Stimulated activated naive CD4-positive, alpha-beta T cell treated with Interleukin-2 at 50 U/mL for 16 hours (primary cell): ENCODE results near the gene SIRT6.
"Not testable (repeated sequence)": the region's sequence is repeated elsewhere in the genome, so short reads cannot be mapped to it uniquely, and the experiment has no call there.

Experiments used
- DNase-seq: peaks from one replicate; lab custom pipeline; 2025; lab: John Stamatoyannopoulos, UW

The SIRT6 gene

DNA sequence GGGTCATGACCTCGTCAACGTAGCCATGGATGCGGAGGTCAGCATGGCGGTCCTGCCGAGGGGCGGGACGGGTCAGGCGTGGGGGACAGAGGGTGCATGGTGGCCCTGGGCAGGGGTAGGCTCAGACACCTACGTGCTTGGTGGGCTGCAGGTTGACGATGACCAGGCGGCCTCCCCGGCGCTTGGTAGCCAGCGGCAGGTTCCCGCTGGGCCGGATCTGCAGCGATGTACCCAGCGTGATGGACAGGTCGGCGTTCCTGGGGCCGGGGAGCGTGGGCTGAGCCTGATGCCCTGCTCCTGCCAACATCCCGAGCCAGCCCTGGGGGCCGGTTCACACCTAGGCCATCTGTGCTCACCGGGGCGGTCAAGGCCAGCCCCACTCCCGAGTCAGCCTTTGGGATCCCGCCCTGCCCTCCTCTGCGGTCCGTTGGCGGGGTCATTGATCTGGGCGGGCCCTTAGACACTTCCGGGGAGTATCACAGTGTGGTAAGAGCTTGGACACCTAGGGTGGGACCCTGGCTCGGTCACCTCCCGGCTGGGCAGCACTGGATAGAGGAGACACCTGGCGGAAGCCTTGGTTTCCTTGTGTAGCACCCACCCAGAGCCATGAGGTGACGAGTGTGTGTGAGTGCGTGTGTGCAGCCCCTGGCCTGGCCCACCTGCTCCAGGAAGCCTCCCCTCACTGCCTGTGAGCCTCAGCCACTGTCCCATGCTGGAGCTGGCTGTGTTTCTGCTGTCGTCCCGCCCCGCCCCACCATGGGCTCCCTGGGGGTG, 7.3 kb downstream of the SIRT6 start:
- DNase-seq: no peak

DNA sequence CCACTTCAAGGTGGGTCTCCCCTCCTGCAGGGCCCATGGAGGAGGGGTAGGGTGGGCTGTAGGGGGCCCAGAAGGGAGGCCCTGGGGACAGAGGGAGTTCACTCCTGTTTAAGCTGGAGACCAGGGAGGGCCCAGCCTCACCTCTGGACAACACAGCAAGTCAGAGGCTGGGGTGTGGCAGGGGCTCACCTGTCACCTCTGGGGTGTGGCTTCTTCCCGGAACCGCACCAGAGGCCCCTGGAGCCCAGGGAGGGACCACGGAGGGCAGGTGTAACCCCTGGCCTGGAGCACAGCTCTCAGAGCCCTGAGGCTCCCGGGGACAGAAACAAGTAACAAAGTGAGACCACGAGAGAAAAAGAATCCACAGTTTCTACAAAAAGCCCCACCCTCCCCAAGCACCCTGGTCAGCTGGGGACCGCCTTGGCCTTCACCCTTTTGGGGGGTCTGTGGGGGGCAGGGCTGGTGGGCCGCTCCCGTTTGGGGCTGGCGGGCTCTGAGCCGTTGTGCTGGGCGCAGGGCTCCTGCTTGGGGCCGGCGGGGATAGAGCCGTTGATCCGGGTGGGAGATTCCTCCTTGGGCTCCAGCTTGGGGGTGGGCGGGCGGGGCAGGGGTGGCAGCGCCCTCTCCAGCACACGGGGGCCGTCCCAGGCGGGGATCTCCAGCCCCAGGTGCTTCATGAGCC, 8.0 kb downstream of the SIRT6 start:
- DNase-seq: no peak

DNA sequence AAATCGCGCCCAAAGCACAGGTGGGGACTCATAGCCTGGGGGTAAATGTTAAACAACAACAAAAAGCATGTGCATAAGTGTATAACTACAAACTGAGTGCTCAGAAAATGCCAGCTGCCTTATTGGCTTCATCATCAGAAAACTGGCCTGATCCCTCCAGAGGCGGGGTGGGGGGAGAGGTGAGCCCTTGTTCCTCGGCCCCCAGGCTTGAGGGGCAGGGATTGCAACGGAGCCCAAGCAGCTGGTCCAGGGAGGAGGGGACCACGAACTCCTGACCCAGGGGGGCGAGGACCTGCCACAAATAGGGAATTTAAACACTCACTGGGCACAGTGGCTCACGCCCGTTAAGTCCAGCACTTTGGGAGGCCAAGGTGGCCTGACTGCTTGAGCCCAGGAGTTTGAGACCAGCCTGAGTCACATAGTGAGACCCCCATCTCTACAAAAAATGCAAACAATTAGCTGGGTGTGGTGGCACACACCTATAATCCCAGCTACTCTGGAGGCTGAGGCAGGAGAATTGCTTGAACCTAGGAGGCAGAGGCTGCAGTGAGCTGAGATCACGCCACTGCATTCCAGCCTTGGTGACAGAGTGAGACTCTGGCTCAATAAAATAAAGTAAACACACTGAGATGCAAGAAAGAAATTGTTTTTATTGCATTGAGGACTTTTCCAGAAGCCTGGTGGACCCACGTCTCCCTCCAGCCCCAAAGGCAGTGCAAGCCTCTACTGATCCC, 8.7 kb downstream of the SIRT6 start:
- no peak for DNase-seq

DNA sequence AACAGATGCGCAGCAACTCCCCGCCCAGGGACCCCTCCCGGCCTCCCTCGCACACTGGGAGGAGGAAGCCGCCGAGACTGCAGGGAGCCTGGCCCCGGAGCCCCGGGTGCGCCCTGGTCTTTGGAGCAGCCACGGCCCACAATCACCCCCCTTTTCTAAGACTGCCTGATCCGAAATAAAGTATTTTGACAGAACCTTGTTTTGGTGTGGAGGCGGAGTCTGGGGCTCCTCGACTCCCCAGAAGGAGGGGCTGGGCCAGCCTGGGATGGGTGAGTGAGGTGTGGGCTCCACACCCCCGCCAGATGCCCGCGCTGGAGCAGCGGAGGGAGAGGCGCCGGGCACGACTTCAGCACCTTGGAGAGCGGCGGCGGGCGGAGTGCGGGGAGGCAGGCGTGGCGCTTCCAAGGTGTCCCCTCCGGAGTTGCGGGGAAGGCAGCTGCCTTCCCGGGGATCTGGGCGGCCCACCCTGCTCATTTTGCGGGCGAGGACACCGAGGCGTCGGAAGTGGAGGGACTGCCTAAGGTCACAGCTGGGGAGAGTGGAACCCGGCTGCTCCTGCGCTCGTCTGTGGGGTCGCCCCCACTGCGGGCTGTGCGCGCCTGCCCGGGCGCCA, 9.4 kb downstream of the SIRT6 start:
- DNase-seq: peak; percentile 54

DNA sequence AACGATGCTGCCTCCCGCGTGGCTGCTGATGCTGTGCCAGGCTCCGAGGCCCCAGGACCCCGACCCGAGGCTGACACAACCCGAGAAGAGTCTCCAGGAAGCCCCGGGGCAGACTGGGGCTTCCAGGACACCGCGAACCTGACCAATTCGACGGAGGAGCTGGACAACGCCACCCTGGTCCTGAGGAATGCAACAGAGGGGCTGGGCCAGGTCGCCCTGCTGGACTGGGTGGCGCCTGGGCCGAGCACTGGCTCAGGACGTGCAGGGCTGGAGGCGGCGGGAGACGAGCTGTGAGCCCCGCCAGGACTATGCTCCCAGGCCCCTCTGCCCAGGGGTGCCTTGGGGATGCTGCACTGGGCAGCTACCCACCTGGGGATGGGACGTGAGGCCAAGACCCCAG, 10.7 kb downstream of the SIRT6 start:
- DNase-seq: no peak

DNA sequence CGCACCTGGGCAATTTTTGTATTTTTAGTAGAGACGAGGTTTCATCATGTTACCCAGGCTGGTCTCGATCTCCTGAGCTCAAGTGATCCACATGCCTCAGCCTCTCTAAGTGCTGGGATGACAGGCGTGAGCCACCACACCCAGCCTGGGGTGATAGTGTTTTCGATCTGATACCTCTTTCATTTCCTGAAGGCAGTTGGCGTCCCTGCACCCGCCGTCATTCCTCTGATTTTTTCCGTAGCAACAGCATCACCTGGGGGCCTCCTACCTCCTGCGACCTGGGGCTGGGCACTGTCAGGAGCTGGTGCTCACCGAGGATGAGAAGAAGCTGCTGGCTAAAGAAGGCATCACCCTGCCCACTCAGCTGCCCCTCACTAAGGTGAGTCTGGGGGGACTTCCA, 18.1 kb downstream of the SIRT6 start:
- no peak for DNase-seq

DNA sequence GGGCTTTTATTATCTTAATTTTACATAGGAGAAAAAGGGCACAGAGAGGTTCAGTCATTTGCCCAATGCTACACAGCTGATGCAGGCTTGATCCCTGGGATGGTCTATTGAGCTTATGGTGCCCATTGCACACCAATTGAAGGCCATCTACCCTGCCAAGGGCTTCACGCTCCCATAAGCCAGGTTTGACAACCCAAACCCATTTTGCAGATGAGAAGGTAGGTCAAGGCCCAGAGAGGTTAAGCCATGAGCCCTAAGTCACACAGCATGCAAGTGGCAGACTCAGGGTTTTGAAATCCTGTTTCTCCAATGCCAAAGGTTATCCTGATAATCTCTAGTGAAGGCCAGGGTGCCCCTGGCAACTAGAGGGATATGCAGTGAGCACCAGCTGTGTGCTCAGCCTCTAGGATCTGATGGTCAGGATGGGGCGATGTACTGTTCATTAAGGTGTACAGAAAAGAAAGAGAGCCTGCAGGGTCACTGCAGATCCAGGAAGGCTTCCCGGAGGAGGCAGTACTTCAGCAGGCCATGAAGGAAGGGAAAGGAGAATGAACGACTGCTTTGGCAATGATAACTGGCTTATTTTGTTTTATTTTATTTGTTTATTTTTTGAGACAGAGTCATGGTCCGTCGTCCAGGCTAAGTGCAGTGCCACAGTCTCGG, 20.8 kb downstream of the SIRT6 start:
- no peak for DNase-seq

DNA sequence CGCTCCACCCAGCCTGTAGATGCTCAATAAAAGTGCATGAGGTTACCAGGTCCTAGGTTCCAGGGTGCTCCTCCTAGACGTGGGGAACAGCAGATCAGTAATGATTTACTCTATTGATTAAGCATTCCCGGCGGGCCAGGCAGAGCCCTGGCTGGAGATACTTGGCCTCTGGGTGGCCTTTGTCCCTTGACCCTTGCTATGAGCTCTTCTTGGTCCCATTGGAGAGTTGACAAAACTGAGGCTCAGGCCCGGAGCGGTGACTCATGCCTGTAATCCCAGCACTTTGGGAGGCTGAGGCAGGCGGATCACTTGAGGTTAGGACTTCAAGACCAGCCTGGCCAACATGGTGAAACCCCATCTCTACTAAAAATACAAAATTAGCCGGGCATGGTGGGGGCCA, 24.4 kb downstream of the SIRT6 start:
- not testable (repeated sequence) for DNase-seq

DNA sequence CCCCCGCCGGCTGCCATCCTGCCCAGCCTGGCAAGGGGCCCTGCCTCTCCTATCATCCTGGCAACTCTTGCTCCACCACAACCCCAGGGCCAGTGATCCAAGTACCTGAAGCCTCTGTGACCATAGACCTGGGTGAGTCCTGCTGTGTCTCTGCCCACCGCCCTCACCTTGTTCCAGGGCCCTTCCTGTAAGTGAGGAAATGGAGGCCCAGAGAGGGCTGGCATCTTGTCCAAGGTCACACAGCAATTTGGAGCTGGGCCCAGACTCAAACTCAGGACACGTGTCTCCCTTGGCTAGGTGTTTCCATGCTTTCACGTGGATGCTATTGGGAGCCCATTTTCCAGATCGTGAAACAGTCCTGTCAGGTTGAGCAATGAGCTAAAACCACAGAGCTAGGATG, 25.2 kb downstream of the SIRT6 start:
- no peak for DNase-seq

DNA sequence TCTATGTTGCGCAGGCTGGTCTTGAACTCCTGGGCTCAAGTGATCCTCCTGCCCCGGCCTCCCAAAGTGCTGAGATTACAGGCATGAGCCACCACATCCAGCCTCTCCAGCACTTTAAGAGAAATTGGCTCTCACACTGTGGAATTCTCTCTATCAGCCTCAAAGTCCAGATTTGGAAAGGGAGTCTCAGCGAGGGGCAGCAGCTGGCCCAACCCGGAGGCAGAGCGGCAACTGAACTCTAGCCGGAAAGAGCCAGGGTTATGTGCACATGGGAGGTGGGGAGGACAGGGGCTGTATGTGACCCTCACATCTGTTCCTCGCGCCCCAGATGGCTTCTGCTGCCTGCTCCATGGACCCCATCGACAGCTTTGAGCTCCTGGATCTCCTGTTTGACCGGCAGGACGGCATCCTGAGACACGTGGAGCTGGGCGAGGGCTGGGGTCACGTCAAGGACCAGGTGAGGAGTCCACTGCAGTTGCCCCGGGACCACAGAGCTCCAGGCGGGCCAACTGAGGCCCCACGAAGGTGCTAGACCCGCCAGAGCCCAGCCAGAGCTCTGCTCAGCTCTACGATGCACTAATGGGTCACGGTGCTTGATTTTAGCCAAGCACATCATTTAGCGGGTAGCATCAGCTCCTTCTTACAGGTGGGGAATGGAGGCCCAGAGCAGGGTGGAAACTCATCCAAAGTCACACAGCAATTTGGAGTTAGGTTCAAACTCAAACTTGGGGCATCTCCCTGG, 27.6 kb downstream of the SIRT6 start:
- no peak for DNase-seq

DNA sequence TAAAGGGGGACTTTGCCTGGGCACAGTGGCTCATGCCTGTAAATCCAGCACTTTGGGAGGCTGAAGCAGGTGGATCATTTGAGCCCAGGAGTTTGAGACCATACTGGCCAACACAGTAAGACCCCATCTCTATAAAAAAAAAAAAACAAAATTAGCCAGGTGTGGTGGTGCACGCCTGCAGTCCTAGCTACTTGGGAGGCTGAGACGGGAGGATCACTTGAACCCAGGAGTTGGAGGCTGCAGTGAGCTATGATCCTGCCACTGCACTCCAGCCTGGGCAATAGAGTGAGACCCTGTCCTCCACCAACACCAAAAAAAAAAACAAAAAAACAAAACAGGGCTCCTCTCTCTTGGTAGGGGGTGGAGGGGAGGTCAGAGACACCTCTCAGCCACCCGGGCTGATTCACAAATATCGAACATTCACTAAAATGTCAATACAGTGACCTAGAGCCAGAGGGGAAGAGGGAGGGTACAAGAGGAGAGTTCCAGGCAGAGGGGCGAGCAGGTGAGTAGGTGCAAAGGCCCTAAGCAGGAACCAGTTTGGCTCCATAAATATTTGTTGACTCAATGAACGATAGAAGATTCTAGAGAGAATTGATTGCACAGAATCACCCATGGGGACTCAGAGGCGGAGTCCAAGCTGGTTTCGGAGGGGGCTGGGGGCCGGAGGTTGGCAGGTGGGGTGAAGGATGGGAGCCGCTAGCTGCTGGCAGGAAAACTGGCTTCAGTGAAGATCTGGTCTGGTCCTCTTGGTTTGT, 29.9 kb downstream of the SIRT6 start:
- no peak for DNase-seq

DNA sequence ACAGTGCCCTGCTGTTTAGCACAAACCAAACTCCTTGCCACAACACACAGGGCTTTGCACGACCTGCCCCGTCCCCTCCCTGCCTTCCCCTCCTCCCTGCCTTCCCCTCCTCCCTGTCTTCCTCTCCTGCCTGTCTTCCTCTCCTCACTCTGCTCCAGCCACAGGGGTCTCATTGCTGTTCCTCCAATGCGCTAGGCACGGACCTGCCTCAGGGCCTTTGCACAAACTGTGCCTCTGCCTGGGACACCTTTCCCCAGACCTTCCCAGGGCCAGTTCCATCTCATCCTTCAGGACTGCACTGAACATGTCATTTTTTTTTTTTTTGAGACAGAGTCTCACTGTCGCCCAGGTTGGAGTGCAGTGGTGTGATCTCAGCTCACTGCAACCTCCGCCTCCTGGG, 30.7 kb downstream of the SIRT6 start:
- no peak for DNase-seq

DNA sequence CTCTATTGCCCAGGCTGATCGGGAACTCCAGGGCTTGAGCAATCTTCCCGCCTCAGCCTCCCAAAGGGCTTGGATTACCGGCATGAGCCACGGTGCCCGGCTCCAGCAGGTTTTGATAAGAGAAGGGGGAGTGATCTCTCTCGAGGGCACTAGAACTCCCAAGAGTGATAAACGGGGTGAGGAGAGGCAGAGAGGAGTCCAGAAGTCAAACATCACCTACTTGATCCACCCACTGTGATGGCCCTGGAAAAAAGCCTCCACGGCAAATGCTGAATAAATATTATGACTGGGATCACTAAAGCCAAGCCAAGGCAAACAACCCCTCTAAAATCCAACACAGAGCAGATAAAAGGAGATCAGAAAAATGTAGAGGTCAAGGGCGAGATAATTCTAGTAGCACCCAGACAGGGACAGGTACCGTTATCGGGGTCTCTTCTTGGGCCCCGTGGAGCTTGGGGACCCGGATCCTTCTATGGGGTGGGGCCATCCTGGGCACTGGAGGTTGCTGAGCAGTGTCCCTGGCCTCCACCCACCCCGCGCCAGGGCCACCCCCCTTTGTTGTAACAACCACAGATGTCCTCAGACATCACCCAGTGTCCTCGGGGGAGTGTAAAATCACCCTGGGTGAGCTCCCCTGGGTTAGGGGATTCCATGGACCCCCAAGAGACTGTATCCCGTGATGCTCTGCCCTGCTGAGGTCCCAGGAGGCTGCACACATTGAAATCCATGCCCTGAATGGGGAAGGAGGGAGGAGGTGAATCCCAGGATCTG, 32.7 kb downstream of the SIRT6 start:
- no peak for DNase-seq

DNA sequence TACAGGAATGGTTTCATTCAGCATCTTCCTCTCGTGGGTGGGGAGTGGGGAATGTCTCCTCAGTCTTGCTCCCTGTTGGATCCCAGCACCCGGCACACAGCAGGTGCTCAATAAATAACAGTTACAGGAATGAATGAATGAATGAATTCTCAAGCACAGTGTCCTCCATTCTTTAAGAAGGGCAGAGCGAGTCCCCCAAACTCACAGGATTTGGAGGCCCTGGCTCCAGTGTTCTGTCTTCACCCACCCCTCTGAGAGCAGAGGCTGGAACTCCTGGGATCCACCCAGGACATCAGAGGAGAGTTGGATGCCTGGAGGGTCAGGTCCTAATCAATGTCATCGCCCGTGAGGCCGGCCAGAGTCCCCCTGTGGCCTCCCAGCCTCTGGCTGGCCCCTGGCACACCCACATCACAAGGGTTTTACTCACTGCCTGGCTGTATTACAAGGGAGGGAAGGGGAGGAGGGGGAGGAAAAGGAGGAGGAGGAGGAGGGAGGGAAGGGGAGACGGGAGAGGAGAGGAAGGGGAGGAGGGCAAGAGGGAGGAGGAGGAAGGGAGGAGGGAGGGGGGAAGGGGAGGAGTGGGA, 37.6 kb downstream of the SIRT6 start:
- DNase-seq: no peak

DNA sequence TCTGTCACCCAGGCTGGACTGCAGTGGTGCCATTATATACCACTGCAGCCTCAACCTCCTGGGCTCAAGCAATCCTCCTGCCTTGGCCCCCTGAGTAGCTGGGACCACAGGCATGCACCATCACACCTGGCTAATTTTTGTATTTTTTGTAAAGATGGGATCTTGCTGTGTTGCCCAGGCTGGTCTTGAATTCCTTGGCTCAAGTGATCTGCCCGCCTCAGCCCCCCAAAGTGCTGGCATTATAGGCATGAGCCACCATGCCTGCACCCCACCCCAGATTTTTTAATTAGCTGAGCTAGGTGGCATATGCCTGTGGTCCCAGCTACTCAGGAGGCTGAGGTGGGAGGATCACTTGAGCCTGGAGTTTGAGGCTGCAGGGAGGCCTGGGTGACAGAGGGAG, 39.4 kb downstream of the SIRT6 start:
- DNase-seq: not testable (repeated sequence)

DNA sequence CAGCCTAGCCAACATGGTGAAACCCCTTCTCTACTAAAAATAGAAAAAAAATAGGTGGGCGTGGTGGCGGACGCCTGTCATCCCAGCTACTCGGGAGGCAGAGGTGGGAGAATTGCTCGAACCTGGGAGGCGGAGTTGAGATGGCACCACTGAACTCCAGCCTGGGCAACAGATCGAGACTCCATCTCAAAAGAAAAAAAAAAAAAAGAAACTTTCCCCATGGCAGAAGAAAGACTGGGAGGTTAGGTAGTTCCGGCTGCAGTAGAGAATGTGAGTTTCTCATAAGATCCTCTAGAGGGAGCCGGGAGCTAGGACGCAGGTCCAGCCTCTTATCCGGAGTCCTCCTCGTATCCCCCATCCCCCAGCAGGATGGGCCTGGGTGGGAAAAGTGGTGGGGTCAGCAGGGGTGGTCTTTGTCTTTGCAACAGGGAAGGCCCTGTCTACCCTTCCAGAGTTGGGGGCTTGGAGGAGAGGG, 42.1 kb downstream of the SIRT6 start:
- no peak for DNase-seq

DNA sequence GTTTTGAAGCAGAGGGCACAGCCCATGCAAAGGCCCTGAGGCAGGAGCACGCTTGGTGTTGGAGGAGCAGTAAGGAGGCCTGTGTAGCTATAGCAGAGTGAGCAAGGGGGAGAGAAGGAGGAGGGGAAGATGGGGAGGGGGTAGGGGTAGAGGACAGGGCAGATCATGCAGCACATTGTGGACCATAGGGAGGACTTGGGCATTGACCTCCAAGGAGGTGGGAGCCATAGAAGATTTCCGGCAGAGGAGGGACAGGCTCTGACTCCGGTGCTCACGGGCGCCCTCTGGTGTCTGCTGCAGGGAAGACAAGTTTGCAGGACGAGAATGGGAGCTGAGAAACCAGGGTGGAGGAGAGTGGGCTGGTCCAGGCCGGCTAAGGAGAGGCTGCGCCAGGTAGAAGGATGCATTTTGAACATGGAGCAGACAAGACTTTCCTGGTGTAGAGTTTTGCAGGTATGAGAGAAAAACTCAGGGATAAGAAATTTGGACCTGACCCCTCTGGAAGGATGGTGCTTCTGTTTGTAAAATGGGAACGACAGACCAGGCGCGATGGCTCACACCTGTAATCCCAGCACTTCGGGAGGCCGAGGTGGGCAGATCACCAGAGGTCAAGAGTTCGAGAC, 42.6 kb downstream of the SIRT6 start:
- peak; percentile 84 for DNase-seq

DNA sequence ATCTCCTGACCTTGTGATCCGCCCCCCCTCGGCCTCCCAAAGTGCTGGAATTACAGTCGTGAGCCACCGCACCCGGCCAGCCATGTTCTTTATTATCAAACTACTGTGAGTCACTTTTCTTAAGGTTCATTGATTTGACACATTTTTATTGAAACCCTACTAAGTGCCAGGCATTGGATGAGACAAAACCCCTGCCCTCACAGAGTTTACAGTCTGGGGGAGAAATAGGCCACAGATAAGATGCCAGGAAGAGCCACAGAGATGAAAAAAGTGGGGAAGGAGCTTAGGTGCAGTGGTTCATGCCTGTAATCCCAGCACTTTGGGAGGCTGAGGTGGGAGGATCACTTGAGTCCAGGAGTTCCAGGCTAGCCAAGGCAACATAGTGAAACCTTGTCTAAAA, 43.9 kb downstream of the SIRT6 start:
- DNase-seq: no peak

DNA sequence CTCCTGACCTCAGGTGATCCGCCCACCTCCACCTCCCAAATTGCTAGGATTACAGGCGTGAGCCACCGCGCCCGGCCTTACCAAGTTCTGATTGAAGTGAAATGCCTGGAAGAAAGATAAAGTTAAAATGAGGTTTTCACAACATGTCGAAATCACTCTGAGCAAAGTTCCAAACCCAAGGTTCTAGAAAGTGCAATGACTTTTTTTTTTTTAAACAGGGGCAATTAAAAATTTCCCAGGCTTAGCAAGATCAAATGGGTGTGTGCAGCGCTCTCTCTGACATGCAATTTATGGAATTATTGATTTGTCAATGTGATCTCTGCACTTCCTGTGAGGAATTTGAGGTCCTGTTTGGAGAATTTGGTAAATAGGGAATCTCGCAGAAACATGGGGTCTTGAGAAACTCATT, 45.7 kb downstream of the SIRT6 start:
- no peak for DNase-seq
